IPS DF 4.7 (cell line): ENCODE results near the gene HBEGF.

Experiments used
- DNase-seq: peaks from one replicate; pipeline ENCODE4 v3.0.0-alpha.2; 2013; ENCODE audit warnings: low spot score; ENCODE audit errors: extremely low read depth

Gene HBEGF

GRCh38 chr5:140337880-140338279 lies 8.5 kb downstream of the HBEGF start:
- DNase-seq = no peak

DNA sequence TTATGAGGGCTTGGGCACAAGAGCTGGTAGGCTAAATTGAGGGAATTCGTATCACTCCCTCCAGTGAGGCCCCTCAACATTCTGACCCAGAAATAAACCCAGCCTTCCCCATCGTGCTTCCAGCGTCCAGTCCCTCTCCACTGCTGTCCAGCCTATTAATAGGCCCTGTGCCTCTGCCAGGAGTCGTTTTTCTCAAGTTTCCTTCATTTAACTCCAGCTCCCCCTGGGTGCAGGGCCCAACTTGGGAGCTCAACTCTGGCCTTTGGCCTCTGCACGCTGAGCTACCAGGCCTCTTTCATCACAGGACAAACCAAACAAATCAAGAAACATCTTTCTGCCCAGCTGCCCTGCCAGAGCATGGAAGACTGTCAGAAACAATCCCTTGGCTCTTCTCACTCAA lies 10.0 kb downstream of the HBEGF start:
- DNase-seq = no peak

GRCh38 chr5:140331638-140332037 lies 14.8 kb downstream of the HBEGF start:
- DNase-seq = no peak

DNA sequence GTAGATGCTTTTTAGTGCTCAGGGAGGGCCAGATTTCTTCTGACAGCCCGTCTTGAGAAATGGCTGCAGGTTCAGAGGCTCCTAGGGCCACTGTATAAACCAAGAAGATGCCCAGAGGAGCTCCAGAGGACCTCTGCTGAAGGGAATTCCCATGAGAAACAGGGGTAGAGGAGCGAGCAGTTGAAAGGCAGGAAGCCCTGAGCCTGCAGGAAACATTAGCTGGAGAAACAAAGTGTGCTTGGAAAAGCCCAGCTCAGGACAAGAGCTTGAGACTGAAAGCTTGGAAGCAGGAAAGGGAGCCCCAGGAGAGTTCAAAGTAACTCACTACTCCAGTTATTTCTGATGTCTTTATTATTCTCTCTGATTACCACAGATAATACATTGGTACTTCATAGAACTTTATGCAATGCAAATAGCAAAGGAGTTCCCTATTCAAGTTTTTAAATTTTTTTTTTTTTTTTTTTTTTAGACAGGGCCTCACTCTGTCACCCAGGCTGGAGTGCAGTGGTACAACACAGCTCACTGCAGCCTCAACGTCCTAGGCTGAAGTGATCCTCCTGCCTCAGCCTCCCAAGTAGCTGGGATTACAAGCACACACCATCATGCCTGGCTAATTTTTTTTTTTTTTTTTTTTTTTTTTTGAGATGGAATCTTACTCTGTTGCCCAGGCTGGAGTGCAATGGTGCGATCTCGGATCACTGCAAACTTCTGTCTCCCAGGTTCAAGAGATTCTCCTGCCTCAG lies 16.5 kb downstream of the HBEGF start:
- DNase-seq = no peak

- no peak for DNase-seq
These were observed 18.2 kb downstream of the HBEGF start for GRCh38 chr5:140328036-140328764.

- no peak for DNase-seq
These were observed 18.8 kb downstream of the HBEGF start for GRCh38 chr5:140327589-140327988.

DNA sequence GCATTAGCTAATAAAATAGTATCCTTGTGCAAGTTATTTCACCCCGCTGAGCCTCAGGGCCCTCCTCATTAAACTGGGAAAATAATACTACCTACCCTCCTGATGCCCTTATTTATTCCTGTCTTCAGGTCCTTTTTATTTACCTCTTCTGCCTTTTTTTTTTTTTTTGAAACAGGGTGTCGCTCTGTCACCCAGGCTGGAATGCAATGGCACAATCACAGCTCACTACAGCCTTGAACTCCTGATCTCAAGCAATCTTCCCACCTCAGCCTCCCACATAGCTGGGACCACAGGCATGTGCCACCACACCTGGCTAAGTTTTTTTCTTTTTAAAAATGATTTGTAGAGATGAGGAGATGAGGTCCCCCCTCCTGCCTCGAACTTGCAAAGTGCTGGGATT lies 20.9 kb downstream of the HBEGF start:
- no peak for DNase-seq

DNA sequence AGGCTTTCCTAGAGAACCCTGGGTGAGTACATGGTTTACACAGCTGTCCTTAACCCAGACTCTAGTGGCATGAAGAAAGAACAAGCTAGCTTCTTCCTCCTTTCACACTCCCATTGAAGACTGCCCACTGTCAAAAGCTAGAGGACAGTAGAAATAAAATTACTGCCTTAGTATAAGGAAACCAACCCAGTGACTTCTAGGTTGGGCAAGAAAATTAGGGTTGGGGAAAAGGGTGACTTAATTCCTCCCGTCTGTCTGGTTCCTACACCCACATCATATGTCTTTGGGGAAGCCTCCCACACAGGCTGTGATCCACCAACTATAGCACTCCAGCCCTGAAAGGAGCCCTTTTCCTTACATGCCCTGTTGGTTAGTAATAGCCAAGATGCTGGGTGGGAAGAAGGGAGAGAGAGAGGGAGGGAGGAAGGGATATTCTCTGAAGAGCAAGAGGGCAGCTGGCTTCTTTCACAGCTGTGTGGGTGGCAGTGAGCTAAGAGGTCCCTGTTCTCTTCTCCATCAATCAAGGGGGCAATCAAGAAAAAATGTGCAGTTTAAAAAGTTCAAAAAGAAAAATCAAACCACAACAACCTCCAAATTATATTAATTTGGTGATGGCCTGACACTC lies 21.7 kb downstream of the HBEGF start:
- no peak for DNase-seq

DNA sequence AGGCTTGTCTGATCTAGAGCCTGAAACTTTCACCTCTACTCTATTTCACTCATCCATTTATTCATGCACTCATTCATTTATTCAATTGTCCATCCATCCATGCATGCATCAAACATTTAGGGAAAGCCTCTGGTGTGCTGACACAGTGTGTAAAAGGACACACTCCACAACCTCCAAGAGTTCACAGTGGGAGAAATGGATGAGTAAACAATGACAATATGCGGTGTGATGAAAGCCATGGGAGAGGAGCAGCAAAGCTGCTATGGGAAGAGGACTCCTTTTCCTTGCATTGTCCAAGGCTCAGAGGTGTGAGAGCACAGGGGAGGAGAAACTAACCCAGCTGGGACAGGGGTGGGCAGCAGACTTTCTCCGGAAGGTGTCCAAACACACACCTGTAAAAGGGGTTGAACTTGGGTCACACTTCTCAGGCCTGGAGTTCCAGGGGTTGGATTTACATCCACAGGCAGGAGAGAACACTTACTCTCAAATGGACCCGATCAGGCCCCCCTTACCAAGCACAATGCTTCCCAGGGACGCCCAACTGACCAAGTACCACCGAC lies 22.3 kb downstream of the HBEGF start:
- no peak for DNase-seq

DNA sequence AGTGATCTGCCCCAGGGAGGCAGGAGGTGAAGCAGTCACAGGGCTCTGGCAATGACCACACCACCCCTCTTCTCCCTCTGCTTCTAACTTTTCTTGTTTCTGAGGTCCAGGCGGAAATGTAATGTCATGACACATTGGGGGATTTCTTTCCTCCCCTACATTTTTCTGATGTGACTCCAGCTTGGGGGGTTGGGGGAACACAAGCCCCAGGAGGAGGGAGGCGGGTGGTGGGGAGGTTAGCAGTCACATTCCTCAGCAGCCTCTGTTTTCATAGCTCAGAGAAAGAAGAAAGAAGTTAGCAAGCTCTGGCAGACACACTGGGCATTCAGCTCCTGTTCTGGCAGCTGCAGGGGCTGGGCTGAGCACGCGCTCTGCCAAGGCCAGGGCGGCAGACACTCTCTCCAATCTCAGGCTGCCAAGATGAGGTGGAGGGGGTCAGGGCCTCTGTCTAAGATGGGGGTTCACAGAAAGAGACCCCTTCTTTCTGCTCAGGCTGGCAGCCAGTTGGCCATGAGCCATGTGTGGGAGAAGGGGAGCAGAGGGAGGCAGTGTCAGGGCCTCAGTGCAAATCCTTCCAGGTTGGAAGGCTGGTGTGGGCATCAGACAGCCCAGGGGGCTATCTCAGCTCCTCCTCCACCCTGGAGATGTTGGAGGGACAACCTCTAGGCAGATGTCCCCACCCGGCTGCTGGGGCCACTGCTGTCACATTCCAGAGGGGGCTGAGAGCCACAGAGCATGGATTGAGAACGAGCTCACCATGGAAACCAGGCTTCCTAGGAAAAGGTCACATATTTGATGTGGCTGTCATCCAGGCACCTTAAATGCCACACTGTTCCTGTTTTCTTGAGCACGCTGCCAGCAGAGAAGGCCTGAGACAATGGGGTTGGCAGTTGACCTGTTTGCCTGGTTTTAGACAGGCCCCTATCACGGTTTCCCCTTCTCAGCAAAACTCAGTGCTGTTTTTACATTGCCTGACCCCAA lies 23.4 kb downstream of the HBEGF start:
- DNase-seq = no peak

GRCh38 chr5:140321796-140322195 lies 24.6 kb downstream of the HBEGF start:
- no peak for DNase-seq

- no peak for DNase-seq
These were observed 26.6 kb downstream of the HBEGF start for GRCh38 chr5:140319833-140320232.

GRCh38 chr5:140318792-140319191 lies 27.6 kb downstream of the HBEGF start:
- no peak for DNase-seq

GRCh38 chr5:140317859-140318258 lies 28.5 kb downstream of the HBEGF start:
- DNase-seq = no peak

GRCh38 chr5:140312791-140313189 lies 33.6 kb downstream of the HBEGF start:
- DNase-seq = no peak

- no peak for DNase-seq
These were observed 34.2 kb downstream of the HBEGF start for GRCh38 chr5:140312067-140312790.

DNA sequence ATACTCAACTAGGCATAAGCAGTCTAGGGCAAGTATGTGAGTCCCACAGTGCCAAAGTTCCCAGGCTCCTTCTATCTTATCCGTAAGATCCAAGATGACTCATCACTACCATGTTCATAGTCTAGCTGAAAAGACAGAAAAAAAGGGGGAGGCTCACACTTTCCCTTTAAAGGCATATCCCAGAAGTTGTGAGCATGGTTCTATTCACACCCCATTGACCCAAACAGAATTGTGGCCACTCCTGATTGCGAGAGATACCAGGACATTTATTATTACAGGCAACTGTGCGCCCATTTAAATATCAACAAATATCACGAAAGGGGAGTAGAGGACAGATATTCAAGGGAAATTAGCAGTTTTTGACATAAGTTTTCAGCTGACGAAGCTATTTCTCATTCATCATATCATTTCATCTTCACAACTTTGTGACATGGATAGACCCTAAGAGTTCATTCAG lies 35.4 kb downstream of the HBEGF start:
- no peak for DNase-seq

DNA sequence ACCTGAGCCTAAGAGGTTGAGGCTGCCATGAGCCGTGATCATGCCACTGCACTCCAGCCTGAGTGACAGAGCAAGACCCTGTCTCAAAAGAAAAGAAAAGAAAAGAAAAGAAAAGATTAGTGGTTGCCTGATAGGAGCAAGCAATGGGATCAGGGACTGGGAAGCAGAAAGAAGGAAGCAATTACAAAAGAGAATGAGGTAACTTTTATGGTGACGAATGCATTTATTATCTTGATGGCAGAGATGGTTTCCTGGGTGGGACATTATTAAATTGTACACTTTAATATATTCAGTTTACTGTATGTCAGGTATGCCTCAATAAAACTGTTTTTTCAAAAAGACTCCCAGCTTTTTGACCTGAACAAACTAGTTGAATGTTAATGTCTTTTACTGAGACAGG lies 36.0 kb downstream of the HBEGF start:
- DNase-seq = no peak

- DNase-seq = no peak
These were observed 36.6 kb downstream of the HBEGF start for GRCh38 chr5:140309706-140310249.

GRCh38 chr5:140305471-140305870 lies 40.9 kb downstream of the HBEGF start:
- no peak for DNase-seq
